Esophagus squamous epithelium (tissue), 4 donors: ENCODE results near the gene PHKB.

ENCODE experiments used
- POLR2A ChIP-seq, 4 donors: fragments of 450-650 bp; IDR thresholded peaks; one replicate each; pipeline ENCODE4 v1.6.1; 2017; ENCODE audit warnings: antibody characterized with exemption in 4 of 4, mild to moderate bottlenecking in 4 of 4, moderate library complexity in 3 of 4
- TF ChIP-seq, protein P1 (sequence below), 6 experiments: fragments of 450-650 bp in 4 of 6; fragments of 200-600 bp in 2 of 6; sonication (generic) in 2 of 6; IDR thresholded peaks; one replicate each; pipeline ENCODE4 v1.5.1; 2016 to 2019; ENCODE audit warnings: antibody characterized with exemption in 6 of 6, mild to moderate bottlenecking in 4 of 6, moderate library complexity in 4 of 6

- TF ChIP-seq, protein P1, sequence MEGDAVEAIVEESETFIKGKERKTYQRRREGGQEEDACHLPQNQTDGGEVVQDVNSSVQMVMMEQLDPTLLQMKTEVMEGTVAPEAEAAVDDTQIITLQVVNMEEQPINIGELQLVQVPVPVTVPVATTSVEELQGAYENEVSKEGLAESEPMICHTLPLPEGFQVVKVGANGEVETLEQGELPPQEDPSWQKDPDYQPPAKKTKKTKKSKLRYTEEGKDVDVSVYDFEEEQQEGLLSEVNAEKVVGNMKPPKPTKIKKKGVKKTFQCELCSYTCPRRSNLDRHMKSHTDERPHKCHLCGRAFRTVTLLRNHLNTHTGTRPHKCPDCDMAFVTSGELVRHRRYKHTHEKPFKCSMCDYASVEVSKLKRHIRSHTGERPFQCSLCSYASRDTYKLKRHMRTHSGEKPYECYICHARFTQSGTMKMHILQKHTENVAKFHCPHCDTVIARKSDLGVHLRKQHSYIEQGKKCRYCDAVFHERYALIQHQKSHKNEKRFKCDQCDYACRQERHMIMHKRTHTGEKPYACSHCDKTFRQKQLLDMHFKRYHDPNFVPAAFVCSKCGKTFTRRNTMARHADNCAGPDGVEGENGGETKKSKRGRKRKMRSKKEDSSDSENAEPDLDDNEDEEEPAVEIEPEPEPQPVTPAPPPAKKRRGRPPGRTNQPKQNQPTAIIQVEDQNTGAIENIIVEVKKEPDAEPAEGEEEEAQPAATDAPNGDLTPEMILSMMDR (IDR thresholded peaks at IDR 0.05): no peak
- no peak for TF ChIP-seq POLR2A (IDR thresholded peaks at IDR 0.05)
Measured at GRCh38 chr16:47695756-47696155, 234.6 kb downstream of the PHKB start.
